Dedifferentiated amniotic fluid mesenchymal stem cell (primary cell): ENCODE results near the gene CDH13.

Experiments
- DNase-seq: peaks from one replicate; pipeline ENCODE4 v3.0.0-alpha.2; 2016; ENCODE audit errors: extremely low spot score

Gene CDH13

GRCh38 chr16:83669456-83669855, 1042.7 kb downstream of the CDH13 start:
- no peak for DNase-seq

- DNase-seq: no peak
Measured at GRCh38 chr16:83674931-83675535, 1048.3 kb downstream of the CDH13 start.

- DNase-seq: no peak
Measured at GRCh38 chr16:83676086-83676485, 1049.3 kb downstream of the CDH13 start.

GRCh38 chr16:83680980-83681379, 1054.2 kb downstream of the CDH13 start:
- no peak for DNase-seq

- no peak for DNase-seq
Measured at GRCh38 chr16:83681381-83681956, 1054.7 kb downstream of the CDH13 start.

- no peak for DNase-seq
Measured at GRCh38 chr16:83682116-83682867, 1055.5 kb downstream of the CDH13 start.

- DNase-seq: no peak
Measured at GRCh38 chr16:83682868-83683235, 1056.1 kb downstream of the CDH13 start.

GRCh38 chr16:83685615-83686165, 1058.9 kb downstream of the CDH13 start:
- no peak for DNase-seq

GRCh38 chr16:83686726-83687125, 1060.0 kb downstream of the CDH13 start:
- no peak for DNase-seq

- DNase-seq: peak; percentile 94
Measured at GRCh38 chr16:83689385-83689831, 1062.6 kb downstream of the CDH13 start.

GRCh38 chr16:83692224-83692623, 1065.5 kb downstream of the CDH13 start:
- DNase-seq: no peak

- no peak for DNase-seq
Measured at GRCh38 chr16:83698964-83699363, 1072.2 kb downstream of the CDH13 start.

GRCh38 chr16:83699817-83700216, 1073.0 kb downstream of the CDH13 start:
- DNase-seq: no peak

- DNase-seq: no peak
Measured at GRCh38 chr16:83700918-83701317, 1074.1 kb downstream of the CDH13 start.

GRCh38 chr16:83701494-83701893, 1074.7 kb downstream of the CDH13 start:
- no peak for DNase-seq

GRCh38 chr16:83704656-83705055, 1077.9 kb downstream of the CDH13 start:
- DNase-seq: no peak

GRCh38 chr16:83705856-83706255, 1079.1 kb downstream of the CDH13 start:
- DNase-seq: peak; percentile 20

- peak; percentile 24 for DNase-seq
Measured at GRCh38 chr16:83706394-83706793, 1079.6 kb downstream of the CDH13 start.

- no peak for DNase-seq
Measured at GRCh38 chr16:83711069-83711468, 1084.3 kb downstream of the CDH13 start.

GRCh38 chr16:83713597-83713996, 1086.8 kb downstream of the CDH13 start:
- no peak for DNase-seq

GRCh38 chr16:83714286-83714685, 1087.5 kb downstream of the CDH13 start:
- no peak for DNase-seq

- no peak for DNase-seq
Measured at GRCh38 chr16:83715217-83715920, 1088.6 kb downstream of the CDH13 start.
